H9 (cell line): ENCODE results near the gene GBGT1. TPM values are rescaled to one million over a fixed set of nuclear protein-coding genes. Genes with fewer than 3 reads are reported as not detected.

ENCODE experiments used
- DNase-seq: peaks from one replicate; pipeline ENCODE4 v3.0.0-alpha.2; 2017
- H2AFZ ChIP-seq: one replicate; pipeline ENCODE4 v1.6.1; 2013; ENCODE audit warnings: mild to moderate bottlenecking, low read length, control low read depth, moderate library complexity
- H2AK5ac ChIP-seq: 2 replicates; pipeline ENCODE4 v1.6.1; 2013; ENCODE audit warnings: low read length, control low read depth, mixed read lengths; ENCODE audit not compliant: insufficient read length
- H2BK120ac ChIP-seq: one replicate; pipeline ENCODE4 v1.6.1; 2013; ENCODE audit warnings: low read depth, mild to moderate bottlenecking, low read length, control low read depth, inconsistent platforms; ENCODE audit not compliant: poor library complexity, severe bottlenecking
- H2BK12ac ChIP-seq: 2 replicates; pipeline ENCODE4 v1.6.1; 2013; ENCODE audit warnings: low read length, control low read depth, mixed read lengths, low read depth; ENCODE audit not compliant: insufficient read length
- H2BK15ac ChIP-seq: 2 replicates; pipeline ENCODE4 v1.6.1; 2013; ENCODE audit warnings: low read depth, low read length, control low read depth
- H2BK20ac ChIP-seq: one replicate; pipeline ENCODE4 v1.6.1; 2013; ENCODE audit warnings: low read depth, mild to moderate bottlenecking, low read length, control low read depth, inconsistent platforms; ENCODE audit not compliant: poor library complexity, severe bottlenecking
- H2BK5ac ChIP-seq: 2 replicates; pipeline ENCODE4 v1.6.1; 2013; ENCODE audit warnings: low read length, control low read depth, mixed read lengths; ENCODE audit not compliant: insufficient read length
- H3K14ac ChIP-seq: 2 replicates; pipeline ENCODE4 v1.6.1; 2013; ENCODE audit warnings: low read length, control low read depth; ENCODE audit not compliant: insufficient read depth
- H3K18ac ChIP-seq: 2 replicates; pipeline ENCODE4 v1.6.1; 2013; ENCODE audit warnings: low read depth, mild to moderate bottlenecking, mixed read lengths, low read length, control low read depth; ENCODE audit not compliant: insufficient read length
- H3K23ac ChIP-seq: 2 replicates; pipeline ENCODE4 v1.6.1; 2013; ENCODE audit warnings: low read length, control low read depth, mixed read lengths, low read depth; ENCODE audit not compliant: insufficient read length
- H3K23me2 ChIP-seq: 2 replicates; pipeline ENCODE4 v1.6.1; 2013; ENCODE audit warnings: low read depth, mild to moderate bottlenecking, mixed read lengths, low read length, control low read depth; ENCODE audit not compliant: insufficient read length, poor library complexity, severe bottlenecking
- H3K27ac ChIP-seq: 2 replicates; pipeline ENCODE4 v1.5.1; 2013; ENCODE audit warnings: low read length, control low read depth, mixed read lengths, low read depth; ENCODE audit not compliant: insufficient read length
- H3K27me3 ChIP-seq: 2 replicates; pipeline ENCODE4 v1.6.1; 2013; ENCODE audit warnings: low read length, control low read depth, inconsistent platforms; ENCODE audit not compliant: insufficient read depth
- H3K4ac ChIP-seq: 2 replicates; pipeline ENCODE4 v1.6.1; 2013; ENCODE audit warnings: low read depth, mild to moderate bottlenecking, control low read depth, inconsistent platforms, low read length, moderate library complexity
- H3K4me1 ChIP-seq: 2 replicates; pipeline ENCODE4 v1.6.1; 2013; ENCODE audit warnings: low read length, control low read depth, inconsistent platforms; ENCODE audit not compliant: insufficient read depth
- H3K4me2 ChIP-seq: 2 replicates; pipeline ENCODE4 v1.6.1; 2013; ENCODE audit warnings: low read length, control low read depth, mixed read lengths; ENCODE audit not compliant: insufficient read length, insufficient read depth
- H3K56ac ChIP-seq: 2 replicates; pipeline ENCODE4 v1.6.1; 2013; ENCODE audit warnings: low read depth, mild to moderate bottlenecking, mixed read lengths, low read length, control low read depth; ENCODE audit not compliant: insufficient read length
- H3K79me1 ChIP-seq: 2 replicates; pipeline ENCODE4 v1.6.1; 2013; ENCODE audit warnings: low read depth, mild to moderate bottlenecking, moderate library complexity, low read length, control low read depth, inconsistent platforms; ENCODE audit not compliant: insufficient read depth, poor library complexity, severe bottlenecking
- H3K79me2 ChIP-seq: 2 replicates; pipeline ENCODE4 v1.6.1; 2013; ENCODE audit warnings: low read length, control low read depth, inconsistent platforms; ENCODE audit not compliant: insufficient read depth
- H3K9ac ChIP-seq: 2 replicates; pipeline ENCODE4 v1.6.1; 2013; ENCODE audit warnings: low read length, control low read depth, mixed read lengths; ENCODE audit not compliant: insufficient read length; ENCODE audit errors: extremely low read depth
- H3K9me3 ChIP-seq: one replicate; pipeline ENCODE4 v1.6.1; 2013; ENCODE audit warnings: low read depth, low read length, inconsistent platforms; ENCODE audit not compliant: control insufficient read depth
- H3T11ph ChIP-seq: one replicate; pipeline ENCODE4 v1.6.1; 2013; ENCODE audit warnings: mild to moderate bottlenecking, low read length, control low read depth, inconsistent platforms
- H4K20me1 ChIP-seq: one replicate; pipeline ENCODE4 v1.6.1; 2013; ENCODE audit not compliant: control insufficient read depth, insufficient read length, insufficient read depth
- H4K5ac ChIP-seq: 2 replicates; pipeline ENCODE4 v1.6.1; 2013; ENCODE audit warnings: low read depth, mild to moderate bottlenecking, mixed read lengths, low read length, control low read depth; ENCODE audit not compliant: insufficient read length
- H4K8ac ChIP-seq: replicated peaks from 2 replicates; pipeline ENCODE4 v1.6.1; 2013; ENCODE audit warnings: low read length, control low read depth, mixed read lengths, low read depth; ENCODE audit not compliant: insufficient read length
- H4K91ac ChIP-seq: 2 replicates; pipeline ENCODE4 v1.6.1; 2013; ENCODE audit warnings: low read depth, mild to moderate bottlenecking, moderate library complexity, mixed read lengths, low read length, control low read depth; ENCODE audit not compliant: insufficient read length
- H3K27ac Mint-ChIP-seq, 3 experiments: 2 replicates in 2 of 3; 3 replicates in 1 of 3; pipeline ENCODE4 v1.8.0; 2020 to 2021; ENCODE audit warnings: mixed read lengths in 3 of 3, mild to moderate bottlenecking in 1 of 3, moderate library complexity in 1 of 3
- H3K27me3 Mint-ChIP-seq: 2 replicates; pipeline ENCODE4 v1.8.0; 2021; ENCODE audit warnings: low read depth, mild to moderate bottlenecking, moderate library complexity, mixed read lengths
- H3K36me3 Mint-ChIP-seq, 3 experiments: 2 replicates in 2 of 3; 3 replicates in 1 of 3; pipeline ENCODE4 v1.8.0; 2020 to 2021; ENCODE audit warnings: low read depth in 3 of 3, mixed read lengths in 3 of 3; ENCODE audit not compliant: insufficient read depth in 1 of 3
- H3K4me1 Mint-ChIP-seq, 2 experiments: 2 replicates each; pipeline ENCODE4 v1.8.0; 2020; ENCODE audit warnings: mixed read lengths in 2 of 2
- H3K4me3 Mint-ChIP-seq, 2 experiments: 2 replicates in 1 of 2; 3 replicates in 1 of 2; pipeline ENCODE4 v1.8.0; 2020 to 2021; ENCODE audit warnings: mild to moderate bottlenecking in 2 of 2, mixed read lengths in 2 of 2, moderate library complexity in 1 of 2
- H3K9me3 Mint-ChIP-seq, 2 experiments: 2 replicates in 1 of 2; 3 replicates in 1 of 2; pipeline ENCODE4 v1.8.0; 2020; ENCODE audit warnings: mild to moderate bottlenecking in 2 of 2, mixed read lengths in 2 of 2, moderate library complexity in 1 of 2
- WGBS: extraction: QIAGEN DNeasy Blood & Tissue Kit; methylation state at CpG from one replicate; pipeline ENCODE4 v1.1.7; 2013; ENCODE audit warnings: missing lambda C conversion rate, low lambda C conversion rate, mixed read lengths; ENCODE audit not compliant: insufficient read length; ENCODE audit errors: extremely low coverage; 5-methylcytosine and 5-hydroxymethylcytosine counted together
- total RNA-seq: library from RNA; stranded (reverse); gene quantifications from 2 replicates; pipeline ENCODE4 v1.2.1, GENCODE V29; 2021
- TF ChIP-seq, protein P1 (sequence below): fragments of 200-600 bp; sonication (generic); conservative IDR thresholded peaks from 3 replicates; pipeline ENCODE4 v1.8.0; 2021; ENCODE audit warnings: antibody characterized with exemption, mild to moderate bottlenecking

Gene GBGT1
- total RNA-seq, 1 experiment from 2014 or later = 9.3 TPM

DNA sequence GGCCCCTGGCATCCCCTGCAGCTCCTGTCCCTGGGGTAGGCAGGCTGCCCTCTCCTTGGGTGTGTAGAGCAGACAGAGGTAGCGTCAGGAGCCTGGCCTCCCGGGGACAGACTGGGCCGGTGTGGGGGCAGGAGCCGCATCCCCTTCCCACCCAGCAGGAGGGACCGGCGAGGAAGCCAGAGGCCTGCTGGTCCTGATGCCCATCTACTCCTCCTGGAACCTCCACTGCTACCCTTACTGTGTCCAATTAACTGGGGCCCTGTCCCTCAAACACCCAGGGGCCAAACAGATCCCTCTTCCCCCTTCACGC lies 58.3 kb downstream of the GBGT1 start:
- Histone ChIP-seq H4K5ac (no peak overlapping the region), H2BK12ac (no peak overlapping the region), H3K27ac (no peak overlapping the region), H3K27me3 (no peaks in the 10 kb centered on the region), H2AK5ac (no peak overlapping the region), H2AFZ (no peak overlapping the region), H3K79me2 (no peaks in the 10 kb centered on the region), H2BK15ac (no peak overlapping the region), H3K23ac (no peak overlapping the region), H2BK5ac (no peak overlapping the region), H4K91ac (no peak overlapping the region), H3K9ac (no peak overlapping the region), H3K14ac (no peak overlapping the region), H3T11ph (no peak overlapping the region), H3K9me3 (no peaks in the 10 kb centered on the region), H3K23me2 (no peaks in the 10 kb centered on the region), H3K18ac (no peak overlapping the region), H2BK120ac (no peak overlapping the region), H3K4me2 (no peak overlapping the region), H3K4ac (no peak overlapping the region), H4K8ac (no peak overlapping the region), H4K20me1 (no peaks in the 10 kb centered on the region), H3K4me1 (no peaks in the 10 kb centered on the region), H3K79me1 (no peaks in the 10 kb centered on the region), H3K56ac (no peak overlapping the region), H2BK20ac (no peak overlapping the region)
- H3K27me3 Mint-ChIP-seq = no peaks in the 10 kb centered on the region
- TF ChIP-seq, protein P1, sequence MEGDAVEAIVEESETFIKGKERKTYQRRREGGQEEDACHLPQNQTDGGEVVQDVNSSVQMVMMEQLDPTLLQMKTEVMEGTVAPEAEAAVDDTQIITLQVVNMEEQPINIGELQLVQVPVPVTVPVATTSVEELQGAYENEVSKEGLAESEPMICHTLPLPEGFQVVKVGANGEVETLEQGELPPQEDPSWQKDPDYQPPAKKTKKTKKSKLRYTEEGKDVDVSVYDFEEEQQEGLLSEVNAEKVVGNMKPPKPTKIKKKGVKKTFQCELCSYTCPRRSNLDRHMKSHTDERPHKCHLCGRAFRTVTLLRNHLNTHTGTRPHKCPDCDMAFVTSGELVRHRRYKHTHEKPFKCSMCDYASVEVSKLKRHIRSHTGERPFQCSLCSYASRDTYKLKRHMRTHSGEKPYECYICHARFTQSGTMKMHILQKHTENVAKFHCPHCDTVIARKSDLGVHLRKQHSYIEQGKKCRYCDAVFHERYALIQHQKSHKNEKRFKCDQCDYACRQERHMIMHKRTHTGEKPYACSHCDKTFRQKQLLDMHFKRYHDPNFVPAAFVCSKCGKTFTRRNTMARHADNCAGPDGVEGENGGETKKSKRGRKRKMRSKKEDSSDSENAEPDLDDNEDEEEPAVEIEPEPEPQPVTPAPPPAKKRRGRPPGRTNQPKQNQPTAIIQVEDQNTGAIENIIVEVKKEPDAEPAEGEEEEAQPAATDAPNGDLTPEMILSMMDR = no peak
- H3K9me3 Mint-ChIP-seq = no peaks in the 10 kb centered on the region
- no peak overlapping the region for H3K4me3 Mint-ChIP-seq
- peaks cover 25 to 57% (median 50%) of the 10 kb centered on the region in 3 experiments for H3K36me3 Mint-ChIP-seq
- DNase-seq = no peak
- H3K4me1 Mint-ChIP-seq = peaks cover 2 to 12% of the 10 kb centered on the region in 2 experiments; a peak in 2 of 4 replicates
- no CpG with 5 or more reads among the region's 7 CpGs for WGBS
- H3K27ac Mint-ChIP-seq = no peak overlapping the region
